ENCODE data around the gene GPANK1. TPM values are rescaled to one million over a fixed set of nuclear protein-coding genes. Genes with fewer than 3 reads are reported as not detected.

GPANK1 gene
- total RNA-seq, 1 experiment from 2014 or later = 26.8 TPM

- Mint-ChIP-seq H3K4me3 (no peak overlapping the region), H3K4me1 (peaks cover 0 to 1% of the 10 kb centered on the region in 2 experiments; a peak in 1 of 4 replicates), H3K36me3 (ENCODE audit: insufficient read depth in 1 of 3, low read depth in 3 of 3) (peaks cover 9 to 55% (median 37%) of the 10 kb centered on the region in 3 experiments; a peak in 6 of 7 replicates), H3K9me3 (no peaks in the 10 kb centered on the region), H3K27ac (no peak overlapping the region), H3K27me3 (ENCODE audit: low read depth) (no peaks in the 10 kb centered on the region)
- Histone ChIP-seq H2BK15ac (ENCODE audit: low read depth, low read length) (no peak overlapping the region), H3K4ac (ENCODE audit: low read depth, low read length) (no peak overlapping the region), H2AK5ac (ENCODE audit: insufficient read length, low read length) (no peak overlapping the region), H3T11ph (ENCODE audit: low read length) (no peak overlapping the region), H2BK5ac (ENCODE audit: insufficient read length, low read length) (no peak overlapping the region), H2BK20ac (ENCODE audit: low read depth, low read length, poor library complexity, severe bottlenecking) (no peak overlapping the region), H3K79me1 (ENCODE audit: insufficient read depth, low read depth, low read length, poor library complexity, severe bottlenecking) (no peaks in the 10 kb centered on the region), H4K20me1 (ENCODE audit: control insufficient read depth, insufficient read depth, insufficient read length) (no peaks in the 10 kb centered on the region), H3K27ac (ENCODE audit: insufficient read length, low read depth, low read length) (no peak overlapping the region), H3K23ac (ENCODE audit: insufficient read length, low read depth, low read length) (no peak overlapping the region), H3K9me3 (ENCODE audit: control insufficient read depth, low read depth, low read length) (no peaks in the 10 kb centered on the region), H3K23me2 (ENCODE audit: insufficient read length, low read depth, low read length, poor library complexity, severe bottlenecking) (no peaks in the 10 kb centered on the region), H3K27me3 (ENCODE audit: insufficient read depth, low read length) (no peaks in the 10 kb centered on the region), H3K9ac (ENCODE audit: extremely low read depth, insufficient read length, low read length) (no peak overlapping the region), H4K8ac (replicated peaks; ENCODE audit: insufficient read length, low read depth, low read length) (no peak overlapping the region), H3K18ac (ENCODE audit: insufficient read length, low read depth, low read length) (no peak overlapping the region), H3K4me2 (ENCODE audit: insufficient read depth, insufficient read length, low read length) (no peak overlapping the region), H3K14ac (ENCODE audit: insufficient read depth, low read length) (no peak overlapping the region), H2BK12ac (ENCODE audit: insufficient read length, low read depth, low read length) (no peak overlapping the region), H3K4me1 (ENCODE audit: insufficient read depth, low read length) (no peaks in the 10 kb centered on the region), H3K79me2 (ENCODE audit: insufficient read depth, low read length) (no peaks in the 10 kb centered on the region), H2BK120ac (ENCODE audit: low read depth, low read length, poor library complexity, severe bottlenecking) (no peak overlapping the region), H4K5ac (ENCODE audit: insufficient read length, low read depth, low read length) (no peak overlapping the region), H2AFZ (ENCODE audit: low read length) (no peak overlapping the region), H3K56ac (ENCODE audit: insufficient read length, low read depth, low read length) (no peak overlapping the region), H4K91ac (ENCODE audit: insufficient read length, low read depth, low read length) (no peak overlapping the region)
- TF ChIP-seq CTCF (conservative IDR thresholded peaks at IDR 0.05) = no peak
- DNase-seq = no peak
- WGBS (ENCODE audit: extremely low coverage, insufficient read length, low lambda C conversion rate) = no CpG with 5 or more reads among the region's 6 CpGs
Observed at GRCh38 chr6:31693535-31693934, 28.7 kb upstream of the GPANK1 start.
